ENCODE measurements around the gene CALML5.

CALML5 gene

DNA sequence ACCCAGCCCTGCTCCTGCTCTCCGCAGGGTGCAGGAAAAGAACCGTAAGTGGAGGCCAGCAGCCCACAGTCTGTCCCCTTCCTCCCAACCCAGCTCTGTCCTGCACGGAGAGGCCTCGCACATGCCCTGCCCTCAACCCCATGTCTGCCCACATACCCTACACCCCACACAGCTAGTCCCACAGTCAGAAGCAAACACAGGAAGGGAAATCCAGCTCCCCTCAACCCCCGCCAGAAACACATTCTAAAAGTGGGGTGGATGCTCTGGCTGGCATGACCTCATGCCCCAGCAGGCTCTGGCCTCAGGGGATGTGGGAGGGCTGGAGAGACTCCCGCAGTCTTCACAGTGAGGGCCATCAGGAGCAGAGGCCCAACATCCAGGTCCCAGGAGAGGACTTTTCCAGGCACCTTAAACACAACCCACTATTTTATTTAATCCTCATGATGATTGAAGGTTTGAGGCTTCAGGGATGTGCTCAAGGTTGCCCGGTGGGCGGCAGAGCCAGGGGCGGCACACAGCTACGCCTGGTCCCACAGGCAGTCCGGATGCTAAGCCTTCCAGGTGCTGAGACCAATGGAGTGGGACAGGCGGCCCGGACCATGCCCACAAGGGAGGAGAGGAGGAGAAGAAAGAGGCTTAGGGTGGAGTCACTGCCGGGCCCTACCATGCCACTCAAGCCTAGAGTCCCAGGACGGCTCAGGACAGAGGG is 29.9 kb downstream of the CALML5 start:
- H3K27ac ChIP-seq (ENCODE audit: low read length), result no peak overlapping the region
- no peaks in the 10 kb centered on the region for H3K27me3 ChIP-seq (ENCODE audit: control insufficient read depth, insufficient read depth, low read length)
- peaks cover 3% of the 10 kb centered on the region for H3K4me1 ChIP-seq (ENCODE audit: control insufficient read depth, insufficient read depth, low read length)
- H3K36me3 ChIP-seq (ENCODE audit: control insufficient read depth, insufficient read depth, low read length), result no peaks in the 10 kb centered on the region
- no CpG with 5 or more reads among the region's 15 CpGs for WGBS (ENCODE audit: insufficient coverage, insufficient read length)
- DNase-seq (ENCODE audit: low read depth, low spot score), result no peak
- H3K4me3 ChIP-seq (ENCODE audit: low read length), result no peak overlapping the region
- peaks cover 1% of the 10 kb centered on the region; the same call in 1 of the 2 replicates for H3K9me3 ChIP-seq (ENCODE audit: control insufficient read depth, insufficient read depth, low read length)

DNA sequence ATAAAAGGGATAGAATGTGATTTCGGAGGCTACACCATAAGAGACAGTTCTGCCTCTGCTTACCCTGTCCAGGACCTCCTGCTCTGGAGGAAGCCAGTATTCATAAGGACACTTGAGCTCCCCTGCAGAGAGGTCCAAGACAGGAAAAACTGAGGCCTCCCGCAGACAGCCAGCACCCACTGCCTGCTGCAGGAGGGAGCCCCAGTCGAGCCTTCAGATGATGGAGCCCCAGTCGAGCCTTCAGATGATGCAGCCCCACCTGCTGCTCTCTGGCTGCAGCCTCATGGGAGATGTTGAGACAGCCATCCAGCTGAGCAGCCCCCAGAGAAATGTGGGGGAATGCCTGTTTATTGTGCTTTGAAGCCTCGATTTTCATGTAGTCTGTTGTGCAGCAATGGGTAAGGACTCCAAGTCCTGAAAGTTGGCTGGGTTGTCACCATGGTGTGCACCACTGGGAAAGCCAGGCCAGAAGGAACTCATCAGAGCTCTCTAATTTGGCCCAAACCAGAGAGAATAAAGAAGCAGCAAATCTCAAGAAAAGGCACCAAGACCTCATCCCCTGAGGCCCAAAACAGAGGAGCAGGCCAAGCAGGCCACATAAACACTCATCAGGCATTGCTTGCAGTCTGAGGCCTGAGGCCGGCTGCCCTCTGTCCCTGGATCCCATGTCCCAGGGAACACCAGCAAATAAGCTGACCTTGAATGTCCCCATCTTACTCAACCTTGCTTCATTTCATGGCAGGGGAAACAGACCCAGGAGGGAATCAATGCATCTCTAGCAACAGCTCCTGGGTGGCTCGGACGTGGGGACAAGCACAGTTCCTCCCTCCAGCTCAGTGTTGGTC is 30.9 kb downstream of the CALML5 start:
- peaks cover 1% of the 10 kb centered on the region; the same call in 1 of the 2 replicates for H3K9me3 ChIP-seq (ENCODE audit: control insufficient read depth, insufficient read depth, low read length)
- H3K4me3 ChIP-seq (ENCODE audit: low read length), result no peak overlapping the region
- no peak overlapping the region for H3K27ac ChIP-seq (ENCODE audit: low read length)
- DNase-seq (ENCODE audit: low read depth, low spot score), result no peak
- H3K4me1 ChIP-seq (ENCODE audit: control insufficient read depth, insufficient read depth, low read length), result peaks cover 3% of the 10 kb centered on the region
- H3K27me3 ChIP-seq (ENCODE audit: control insufficient read depth, insufficient read depth, low read length), result no peaks in the 10 kb centered on the region
- no CpG with 5 or more reads among the region's 8 CpGs for WGBS (ENCODE audit: insufficient coverage, insufficient read length)
- no peaks in the 10 kb centered on the region for H3K36me3 ChIP-seq (ENCODE audit: control insufficient read depth, insufficient read depth, low read length)

DNA sequence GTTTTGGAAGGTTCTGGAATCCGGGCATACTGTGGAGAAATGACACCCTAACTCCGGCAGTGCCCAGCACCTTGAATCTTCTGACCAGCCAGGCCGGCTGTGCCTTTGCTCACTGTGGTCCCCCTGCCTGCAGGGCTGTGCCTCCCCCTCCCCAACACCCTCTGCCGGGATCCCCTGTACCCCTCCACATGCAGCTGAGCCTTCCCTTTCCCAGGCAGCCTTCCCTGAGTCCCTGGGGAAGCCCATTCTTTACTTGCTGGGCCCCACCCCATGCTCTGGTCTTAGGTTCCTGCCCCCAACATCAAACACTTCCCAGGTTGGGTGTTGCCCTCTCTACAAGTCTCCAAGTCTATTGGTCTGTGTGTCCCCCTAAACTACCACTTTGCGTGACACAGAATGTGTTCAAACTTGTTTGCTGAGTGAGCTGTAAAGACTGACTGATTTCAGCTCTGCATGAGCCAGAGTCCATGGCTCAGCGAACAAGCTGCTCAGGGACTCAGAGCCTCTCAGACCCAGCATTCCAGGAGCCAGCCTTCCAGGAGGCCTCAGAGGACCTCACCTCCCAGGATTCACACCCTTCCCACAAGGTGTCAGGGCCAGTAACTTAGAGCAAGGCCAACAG is 31.6 kb downstream of the CALML5 start:
- no peaks in the 10 kb centered on the region for H3K27me3 ChIP-seq (ENCODE audit: control insufficient read depth, insufficient read depth, low read length)
- no peaks in the 10 kb centered on the region for H3K36me3 ChIP-seq (ENCODE audit: control insufficient read depth, insufficient read depth, low read length)
- no CpG with 5 or more reads among the region's 6 CpGs for WGBS (ENCODE audit: insufficient coverage, insufficient read length)
- no peak overlapping the region for H3K4me3 ChIP-seq (ENCODE audit: low read length)
- DNase-seq (ENCODE audit: low read depth, low spot score), result no peak
- peaks cover 1% of the 10 kb centered on the region; the same call in 1 of the 2 replicates for H3K9me3 ChIP-seq (ENCODE audit: control insufficient read depth, insufficient read depth, low read length)
- no peak overlapping the region for H3K27ac ChIP-seq (ENCODE audit: low read length)
- peaks cover 3% of the 10 kb centered on the region for H3K4me1 ChIP-seq (ENCODE audit: control insufficient read depth, insufficient read depth, low read length)

DNA sequence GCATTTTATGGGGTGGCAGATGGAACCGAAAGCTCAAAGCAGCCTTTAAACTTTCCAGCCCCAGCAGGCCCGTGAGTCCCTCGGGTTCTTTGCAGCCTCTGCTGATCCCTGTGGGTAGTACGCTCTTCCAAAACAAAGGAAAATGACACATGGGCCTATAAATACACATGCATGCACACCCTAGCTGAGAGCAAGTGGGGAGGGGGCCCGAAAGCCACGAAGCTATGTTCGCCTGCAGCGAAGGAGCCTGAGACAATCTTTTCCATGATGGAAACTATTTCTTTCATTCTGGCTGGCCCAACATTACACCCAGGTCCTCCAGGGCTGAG is 32.2 kb downstream of the CALML5 start:
- no peak for DNase-seq (ENCODE audit: low read depth, low spot score)
- Histone ChIP-seq H3K9me3 (ENCODE audit: control insufficient read depth, insufficient read depth, low read length) (peaks cover 1% of the 10 kb centered on the region; the same call in 1 of the 2 replicates), H3K27ac (ENCODE audit: low read length) (no peak overlapping the region), H3K36me3 (ENCODE audit: control insufficient read depth, insufficient read depth, low read length) (no peaks in the 10 kb centered on the region), H3K27me3 (ENCODE audit: control insufficient read depth, insufficient read depth, low read length) (no peaks in the 10 kb centered on the region), H3K4me3 (ENCODE audit: low read length) (no peak overlapping the region), H3K4me1 (ENCODE audit: control insufficient read depth, insufficient read depth, low read length) (peaks cover 4% of the 10 kb centered on the region)
- WGBS (ENCODE audit: insufficient coverage, insufficient read length), result no CpG with 5 or more reads among the region's 8 CpGs

DNA sequence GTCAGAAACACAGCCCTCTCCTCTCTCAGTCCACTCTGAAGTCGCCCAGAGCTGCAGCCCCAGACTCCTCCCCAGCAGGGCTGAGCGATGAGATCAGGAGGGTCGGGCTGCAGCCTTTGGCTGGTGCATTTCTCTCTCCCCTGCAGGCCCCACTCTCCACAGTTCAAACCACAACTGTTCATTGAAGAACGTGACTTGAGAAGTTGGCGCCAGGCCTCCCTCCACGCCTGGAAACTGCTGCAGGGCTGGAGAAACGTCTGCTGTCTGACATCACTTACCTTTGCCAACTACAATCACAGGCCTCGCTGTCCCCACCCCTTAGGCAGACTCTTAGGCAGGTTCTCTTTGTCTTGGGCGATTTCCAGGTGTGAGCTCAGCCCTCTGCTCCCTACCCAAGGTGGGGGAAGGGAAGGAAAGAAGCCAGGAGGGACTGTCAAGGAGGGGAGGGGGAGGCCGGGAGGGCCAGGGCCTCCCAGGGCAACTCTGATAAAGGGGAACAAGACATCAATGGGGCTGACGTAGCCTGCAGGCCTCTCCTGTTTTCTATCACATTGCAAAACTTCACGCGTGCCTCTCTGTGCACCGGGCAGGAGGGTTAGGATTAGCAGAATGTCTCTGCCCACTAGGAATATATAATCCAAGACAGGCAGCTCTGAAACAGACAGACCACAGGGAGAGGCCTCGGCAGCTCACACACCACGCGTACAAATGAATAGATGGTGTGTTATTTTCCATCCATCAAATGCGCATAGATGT is 32.7 kb downstream of the CALML5 start:
- Histone ChIP-seq H3K36me3 (ENCODE audit: control insufficient read depth, insufficient read depth, low read length) (no peaks in the 10 kb centered on the region), H3K27ac (ENCODE audit: low read length) (no peak overlapping the region), H3K4me3 (ENCODE audit: low read length) (no peak overlapping the region), H3K9me3 (ENCODE audit: control insufficient read depth, insufficient read depth, low read length) (peaks cover 1% of the 10 kb centered on the region; the same call in 1 of the 2 replicates), H3K4me1 (ENCODE audit: control insufficient read depth, insufficient read depth, low read length) (peaks cover 5% of the 10 kb centered on the region), H3K27me3 (ENCODE audit: control insufficient read depth, insufficient read depth, low read length) (no peaks in the 10 kb centered on the region)
- no CpG with 5 or more reads among the region's 18 CpGs for WGBS (ENCODE audit: insufficient coverage, insufficient read length)
- peak; percentile 84 for DNase-seq (ENCODE audit: low read depth, low spot score)

DNA sequence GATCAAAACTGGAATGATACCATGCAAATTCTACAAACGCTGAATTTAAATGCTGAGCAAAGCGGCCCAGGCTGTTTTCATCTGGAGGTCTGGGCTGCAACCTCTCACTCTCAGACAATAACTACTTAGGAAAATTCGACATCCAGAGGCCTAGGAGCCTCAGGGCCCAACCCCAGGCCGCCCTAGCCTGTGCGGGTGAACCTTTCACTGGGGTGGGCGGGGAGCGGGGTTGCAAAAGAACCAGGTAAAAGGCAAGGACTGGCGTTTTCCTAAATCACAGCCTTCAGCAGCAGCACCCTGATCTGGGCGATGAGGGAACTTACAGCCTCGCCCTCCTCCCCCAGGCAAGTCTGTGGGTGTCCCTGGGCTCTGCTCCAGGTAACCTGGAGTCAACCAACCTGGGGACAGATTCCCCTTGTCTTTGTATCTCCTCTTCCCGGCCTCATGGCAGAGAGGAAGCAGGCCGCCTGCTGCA is 33.4 kb downstream of the CALML5 start:
- WGBS (ENCODE audit: insufficient coverage, insufficient read length), result no CpG with 5 or more reads among the region's 12 CpGs
- DNase-seq (ENCODE audit: low read depth, low spot score), result no peak
- H3K36me3 ChIP-seq (ENCODE audit: control insufficient read depth, insufficient read depth, low read length), result no peaks in the 10 kb centered on the region
- no peak overlapping the region for H3K27ac ChIP-seq (ENCODE audit: low read length)
- no peaks in the 10 kb centered on the region for H3K27me3 ChIP-seq (ENCODE audit: control insufficient read depth, insufficient read depth, low read length)
- H3K4me3 ChIP-seq (ENCODE audit: low read length), result no peak overlapping the region
- peaks cover 1% of the 10 kb centered on the region; the same call in 1 of the 2 replicates for H3K9me3 ChIP-seq (ENCODE audit: control insufficient read depth, insufficient read depth, low read length)
- H3K4me1 ChIP-seq (ENCODE audit: control insufficient read depth, insufficient read depth, low read length), result peaks cover 5% of the 10 kb centered on the region

DNA sequence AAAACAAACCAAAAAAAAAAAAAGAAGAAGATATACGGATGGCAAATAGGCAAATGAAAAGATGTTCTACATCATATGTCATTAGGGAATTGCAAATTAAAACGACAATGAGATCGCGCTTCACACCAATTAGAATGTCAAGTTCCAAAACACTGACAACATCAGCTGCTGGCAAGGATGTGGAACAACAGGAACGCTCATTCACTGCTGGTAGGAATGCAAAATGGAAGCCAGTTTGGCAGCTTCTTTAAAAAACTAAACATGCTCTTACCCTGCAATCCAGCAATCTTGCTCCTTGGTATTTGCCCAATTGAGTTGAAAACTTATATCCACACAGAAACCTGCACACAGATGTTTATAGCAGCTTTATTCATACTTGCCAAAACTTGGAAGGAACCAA is 34.8 kb downstream of the CALML5 start:
- DNase-seq (ENCODE audit: low read depth, low spot score), result no peak
- H3K36me3 ChIP-seq (ENCODE audit: control insufficient read depth, insufficient read depth, low read length), result no peaks in the 10 kb centered on the region
- H3K27me3 ChIP-seq (ENCODE audit: control insufficient read depth, insufficient read depth, low read length), result no peaks in the 10 kb centered on the region
- no CpG with 5 or more reads among the region's 5 CpGs for WGBS (ENCODE audit: insufficient coverage, insufficient read length)
- peaks cover 1% of the 10 kb centered on the region; the same call in 1 of the 2 replicates for H3K9me3 ChIP-seq (ENCODE audit: control insufficient read depth, insufficient read depth, low read length)
- H3K27ac ChIP-seq (ENCODE audit: low read length), result no peak overlapping the region
- no peak overlapping the region for H3K4me3 ChIP-seq (ENCODE audit: low read length)
- peaks cover 5% of the 10 kb centered on the region for H3K4me1 ChIP-seq (ENCODE audit: control insufficient read depth, insufficient read depth, low read length)

DNA sequence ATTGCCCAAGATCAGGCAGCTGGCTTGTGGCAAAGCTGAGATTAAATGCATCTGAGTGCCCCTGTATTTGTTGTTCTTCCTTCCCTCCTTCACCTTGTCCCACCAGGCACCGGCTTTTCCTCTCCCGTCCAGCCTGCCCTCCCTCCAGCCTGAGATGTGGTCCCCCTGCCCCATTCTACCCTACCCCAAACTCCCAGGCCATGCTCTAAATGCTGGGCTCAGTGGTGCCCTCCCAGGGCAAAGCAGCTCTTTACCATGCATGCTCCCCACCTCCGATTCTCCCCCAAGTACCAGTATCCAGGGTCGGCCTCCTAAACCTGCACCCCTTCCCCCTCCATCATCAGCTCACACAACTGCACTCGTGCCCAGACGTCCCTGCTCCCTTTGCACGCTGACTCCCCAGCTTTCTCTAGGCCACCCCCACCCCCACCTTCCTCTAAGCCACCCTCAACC is 36.5 kb downstream of the CALML5 start:
- H3K9me3 ChIP-seq (ENCODE audit: control insufficient read depth, insufficient read depth, low read length), result no peaks in the 10 kb centered on the region
- no peak for DNase-seq (ENCODE audit: low read depth, low spot score)
- no peaks in the 10 kb centered on the region for H3K27me3 ChIP-seq (ENCODE audit: control insufficient read depth, insufficient read depth, low read length)
- H3K36me3 ChIP-seq (ENCODE audit: control insufficient read depth, insufficient read depth, low read length), result no peaks in the 10 kb centered on the region; the same call in 1 of the 2 replicates
- peaks cover 5% of the 10 kb centered on the region; the same call in 1 of the 2 replicates for H3K4me1 ChIP-seq (ENCODE audit: control insufficient read depth, insufficient read depth, low read length)
- H3K4me3 ChIP-seq (ENCODE audit: low read length), result no peak overlapping the region
- WGBS (ENCODE audit: insufficient coverage, insufficient read length), result no CpG with 5 or more reads among the region's 7 CpGs
- no peak overlapping the region for H3K27ac ChIP-seq (ENCODE audit: low read length)

DNA sequence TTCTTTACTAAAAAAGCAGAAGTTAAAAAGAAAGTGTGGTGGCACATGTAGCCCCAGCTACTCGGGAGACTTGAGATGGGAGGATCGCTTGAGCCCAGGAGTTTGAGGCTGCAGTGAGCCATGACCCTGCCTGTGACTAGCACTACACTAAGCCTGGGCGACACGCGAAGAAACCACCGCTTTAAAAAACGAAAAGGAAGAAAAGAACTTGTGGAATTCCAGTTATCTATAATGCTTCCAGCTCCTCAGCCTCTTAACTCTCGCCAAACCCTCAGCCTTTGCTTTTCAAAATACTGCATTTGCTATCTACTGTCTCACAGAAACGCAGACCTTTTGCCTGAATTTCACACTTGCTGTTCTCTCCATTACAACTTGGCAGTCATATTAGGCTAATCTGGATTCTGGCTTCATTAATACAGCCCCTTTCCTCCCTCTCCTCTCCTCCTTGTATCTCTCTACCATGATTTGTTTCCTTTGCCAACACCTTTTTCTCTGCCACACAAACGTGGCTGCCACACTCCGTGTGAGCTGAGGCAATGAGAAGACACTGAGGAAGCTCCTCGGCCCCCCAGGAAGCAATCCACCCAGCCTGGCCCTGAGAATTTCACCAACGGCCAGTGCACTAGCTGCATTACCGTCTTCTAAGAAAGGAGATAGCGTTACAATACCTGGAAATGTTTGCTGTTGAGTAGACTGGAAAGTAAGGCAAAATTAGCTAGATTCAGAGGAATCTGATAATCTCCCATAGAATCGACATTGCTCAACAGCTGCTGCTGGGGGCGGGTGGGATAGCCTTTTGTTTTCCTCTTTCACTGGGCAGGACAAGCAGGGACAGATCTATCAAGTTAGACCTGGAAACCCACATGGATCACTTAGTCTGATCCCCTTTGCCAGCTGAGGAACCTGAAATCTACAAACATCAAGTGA is 37.2 kb downstream of the CALML5 start:
- H3K27ac ChIP-seq (ENCODE audit: low read length), result no peak overlapping the region
- H3K4me3 ChIP-seq (ENCODE audit: low read length), result no peak overlapping the region
- H3K9me3 ChIP-seq (ENCODE audit: control insufficient read depth, insufficient read depth, low read length), result no peaks in the 10 kb centered on the region
- H3K4me1 ChIP-seq (ENCODE audit: control insufficient read depth, insufficient read depth, low read length), result peaks cover 5% of the 10 kb centered on the region; the same call in 1 of the 2 replicates
- no peak for DNase-seq (ENCODE audit: low read depth, low spot score)
- H3K36me3 ChIP-seq (ENCODE audit: control insufficient read depth, insufficient read depth, low read length), result no peaks in the 10 kb centered on the region; the same call in 1 of the 2 replicates
- H3K27me3 ChIP-seq (ENCODE audit: control insufficient read depth, insufficient read depth, low read length), result no peaks in the 10 kb centered on the region
- WGBS (ENCODE audit: insufficient coverage, insufficient read length), result no CpG with 5 or more reads among the region's 17 CpGs
